ENCODE results near the gene ABCG5.

The ABCG5 gene

GRCh38 chr2:43810888-43811287 lies 27.8 kb downstream of the ABCG5 start:
- DNase-seq (ENCODE audit: low read depth in 2 of 3, low spot score in 2 of 3): no peak

GRCh38 chr2:43810452-43810851 lies 28.2 kb downstream of the ABCG5 start:
- DNase-seq (ENCODE audit: low read depth in 2 of 3, low spot score in 2 of 3): no peak

- no peak for DNase-seq (ENCODE audit: low read depth in 2 of 3, low spot score in 2 of 3)
Measured at GRCh38 chr2:43806719-43807031, 32.0 kb downstream of the ABCG5 start.

- no peak for DNase-seq (ENCODE audit: low read depth in 2 of 3, low spot score in 2 of 3)
Measured at GRCh38 chr2:43803113-43803512, 35.5 kb downstream of the ABCG5 start.

GRCh38 chr2:43802135-43802534 lies 36.5 kb downstream of the ABCG5 start:
- DNase-seq (ENCODE audit: low read depth in 2 of 3, low spot score in 2 of 3): no peak

GRCh38 chr2:43800894-43801293 lies 37.7 kb downstream of the ABCG5 start:
- no peak for DNase-seq (ENCODE audit: low read depth in 2 of 3, low spot score in 2 of 3)

- no peak for DNase-seq (ENCODE audit: low read depth in 2 of 3, low spot score in 2 of 3)
Measured at GRCh38 chr2:43798300-43798699, 40.3 kb downstream of the ABCG5 start.

- no peak for DNase-seq (ENCODE audit: low read depth in 2 of 3, low spot score in 2 of 3)
Measured at GRCh38 chr2:43796206-43796605, 42.4 kb downstream of the ABCG5 start.

- no peak for DNase-seq (ENCODE audit: low read depth in 2 of 3, low spot score in 2 of 3)
Measured at GRCh38 chr2:43794956-43795355, 43.7 kb downstream of the ABCG5 start.

- DNase-seq (ENCODE audit: low read depth in 2 of 3, low spot score in 2 of 3): no peak
Measured at GRCh38 chr2:43792653-43793052, 46.0 kb downstream of the ABCG5 start.

- no peak for DNase-seq (ENCODE audit: low read depth in 2 of 3, low spot score in 2 of 3)
Measured at GRCh38 chr2:43791035-43791765, 47.4 kb downstream of the ABCG5 start.

GRCh38 chr2:43790147-43790546 lies 48.5 kb downstream of the ABCG5 start:
- no peak for DNase-seq (ENCODE audit: low read depth in 2 of 3, low spot score in 2 of 3)

- DNase-seq (ENCODE audit: low read depth in 2 of 3, low spot score in 2 of 3): no peak
Measured at GRCh38 chr2:43788646-43789045, 50.0 kb downstream of the ABCG5 start.

GRCh38 chr2:43787895-43788294 lies 50.7 kb downstream of the ABCG5 start:
- no peak for DNase-seq (ENCODE audit: low read depth in 2 of 3, low spot score in 2 of 3)

- DNase-seq (ENCODE audit: low read depth in 2 of 3, low spot score in 2 of 3): no peak
Measured at GRCh38 chr2:43778233-43778632, 60.4 kb downstream of the ABCG5 start.

GRCh38 chr2:43777306-43777926 lies 61.2 kb downstream of the ABCG5 start:
- no peak for DNase-seq (ENCODE audit: low read depth in 2 of 3, low spot score in 2 of 3)

GRCh38 chr2:43776324-43776723 lies 62.3 kb downstream of the ABCG5 start:
- no peak for DNase-seq (ENCODE audit: low read depth in 2 of 3, low spot score in 2 of 3)

- no peak for DNase-seq (ENCODE audit: low read depth in 2 of 3, low spot score in 2 of 3)
Measured at GRCh38 chr2:43774617-43775016, 64.0 kb downstream of the ABCG5 start.

- peak; percentile 61 to 73 (median 67) for DNase-seq (ENCODE audit: low read depth in 2 of 3, low spot score in 2 of 3)
Measured at GRCh38 chr2:43773876-43774613, 64.6 kb downstream of the ABCG5 start, which contains the start of gene DYNC2LI1. Gene DYNC2LI1, plus strand, starts transcription at chr2:43774039. Its CDS starts 100 bp downstream, at chr2:43774139.

- DNase-seq (ENCODE audit: low read depth in 2 of 3, low spot score in 2 of 3): no peak
Measured at GRCh38 chr2:43766006-43766405, 72.6 kb downstream of the ABCG5 start.

- DNase-seq (ENCODE audit: low read depth in 2 of 3, low spot score in 2 of 3): no peak
Measured at GRCh38 chr2:43764086-43764705, 74.4 kb downstream of the ABCG5 start.

GRCh38 chr2:43763091-43763490 lies 75.5 kb downstream of the ABCG5 start:
- no peak for DNase-seq (ENCODE audit: low read depth in 2 of 3, low spot score in 2 of 3)
